ENCODE measurements around the gene NENF.
"Not testable (repeated sequence)": the region's sequence is repeated elsewhere in the genome, so short reads cannot be mapped to it uniquely, and the experiment has no call there.

Gene NENF

GRCh38 chr1:212460376-212460775, 27.7 kb downstream of the NENF start:
- no peak for DNase-seq (ENCODE audit: low read depth)

GRCh38 chr1:212461916-212462660, 29.4 kb downstream of the NENF start:
- DNase-seq (ENCODE audit: low read depth), result no peak

- DNase-seq (ENCODE audit: low read depth), result no peak
These were observed 31.0 kb downstream of the NENF start for GRCh38 chr1:212463565-212464285.

- DNase-seq (ENCODE audit: low read depth), result no peak
These were observed 32.6 kb downstream of the NENF start for GRCh38 chr1:212465311-212465710.

- DNase-seq (ENCODE audit: low read depth), result no peak
These were observed 33.7 kb downstream of the NENF start for GRCh38 chr1:212466437-212466836.

- no peak for DNase-seq (ENCODE audit: low read depth)
These were observed 34.4 kb downstream of the NENF start for GRCh38 chr1:212466898-212467650.

GRCh38 chr1:212467843-212468482, 35.2 kb downstream of the NENF start:
- no peak for DNase-seq (ENCODE audit: low read depth)

- DNase-seq (ENCODE audit: low read depth), result no peak
These were observed 37.3 kb downstream of the NENF start for GRCh38 chr1:212470059-212470458.

- no peak for DNase-seq (ENCODE audit: low read depth)
These were observed 38.6 kb downstream of the NENF start for GRCh38 chr1:212471286-212471685.

- no peak for DNase-seq (ENCODE audit: low read depth)
These were observed 39.4 kb downstream of the NENF start for GRCh38 chr1:212471891-212472675.

- no peak for DNase-seq (ENCODE audit: low read depth)
These were observed 41.0 kb downstream of the NENF start for GRCh38 chr1:212473729-212474128.

GRCh38 chr1:212475151-212475550, 42.4 kb downstream of the NENF start:
- no peak for DNase-seq (ENCODE audit: low read depth)

GRCh38 chr1:212475831-212476230, 43.1 kb downstream of the NENF start:
- not testable (repeated sequence) for DNase-seq (ENCODE audit: low read depth)

- peak; percentile 64 for DNase-seq (ENCODE audit: low read depth)
These were observed 44.4 kb downstream of the NENF start for GRCh38 chr1:212477014-212477679.

GRCh38 chr1:212477680-212478466, 45.2 kb downstream of the NENF start:
- DNase-seq (ENCODE audit: low read depth), result no peak

GRCh38 chr1:212478467-212479025, 45.8 kb downstream of the NENF start:
- no peak for DNase-seq (ENCODE audit: low read depth)

- no peak for DNase-seq (ENCODE audit: low read depth)
These were observed 46.5 kb downstream of the NENF start for GRCh38 chr1:212479188-212479587.

GRCh38 chr1:212480711-212481437, 48.2 kb downstream of the NENF start:
- not testable (repeated sequence) for DNase-seq (ENCODE audit: low read depth)

GRCh38 chr1:212481438-212481767, 48.7 kb downstream of the NENF start:
- no peak for DNase-seq (ENCODE audit: low read depth)

Data from CMK (cell line).